AG09319 (cell line): ENCODE measurements around the gene GOLGA6L1.

ENCODE experiments used
- DNase-seq: peaks from one replicate; pipeline ENCODE4 v3.0.0-alpha.2; 2010; ENCODE audit warnings: low read depth; ENCODE audit errors: extremely low read depth
- CTCF ChIP-seq: IDR thresholded peaks from 2 replicates; pipeline ENCODE4 v1.5.1; 2011; ENCODE audit warnings: low read depth, mild to moderate bottlenecking, inconsistent platforms, low read length, moderate library complexity

GOLGA6L1 gene

GRCh38 chr15:23081271-23081670 lies 55.4 kb downstream of the GOLGA6L1 start:
- TF ChIP-seq CTCF = no peak
- no peak for DNase-seq

GRCh38 chr15:23079766-23080165 lies 56.9 kb downstream of the GOLGA6L1 start:
- TF ChIP-seq CTCF = no peak

More at GRCh38 chr15:23079766-23080165, 56.9 kb downstream of the GOLGA6L1 start:
- no peak for DNase-seq
